CD4-positive, alpha-beta T cell (primary cell): Measurements from ENCODE around the gene STK40. TPM values are rescaled to one million over a fixed set of nuclear protein-coding genes. Genes with fewer than 3 reads are reported as not detected.

Source experiments
- ATAC-seq: fragments of 200-7000 bp; cut with Tn5 transposase; one replicate; pipeline ENCODE4 v1.10.0; 2022; ENCODE audit warnings: mild to moderate bottlenecking; ENCODE audit not compliant: poor library complexity
- CTCF ChIA-PET: fragments of 350-600 bp; sonication (Branson Sonifier 250); formaldehyde crosslinking; loops from one replicate; lab custom pipeline; 2021; ENCODE audit warnings: antibody characterized with exemption, inconsistent platforms; lab: Charles Lee
- POLR2A ChIA-PET: fragments of 350-600 bp; sonication (Branson Sonifier 250); formaldehyde crosslinking; loops from one replicate; lab custom pipeline; 2021; ENCODE audit warnings: antibody characterized with exemption, inconsistent platforms; lab: Charles Lee
- DNase-seq, 14 experiments: peaks; one replicate each; pipeline ENCODE4 v3.0.0-alpha.2; 2013 to 2020; ENCODE audit warnings: mixed read lengths in 2 of 14
- H3K27ac ChIP-seq, 2 donors: one replicate each; pipeline versions ENCODE4 v1.5.1 to v1.7.0; 2013; ENCODE audit warnings: low read length in 2 of 2, low read depth in 1 of 2, mild to moderate bottlenecking in 1 of 2
- H3K27me3 ChIP-seq, 2 experiments: 1 replicate in 1 of 2; 2 replicates in 1 of 2; pipeline versions ENCODE4 v1.6.1 to v1.7.0; 2013; ENCODE audit warnings: low read length in 2 of 2, control low read depth in 1 of 2, mild to moderate bottlenecking in 1 of 2, moderate library complexity in 1 of 2; ENCODE audit not compliant: insufficient read depth in 2 of 2, control insufficient read depth in 1 of 2
- H3K36me3 ChIP-seq: one replicate; pipeline ENCODE4 v1.6.1; 2013; ENCODE audit warnings: low read length, control low read depth; ENCODE audit not compliant: insufficient read depth
- H3K4me1 ChIP-seq: one replicate; pipeline ENCODE4 v1.6.1; 2013; ENCODE audit warnings: low read length, control low read depth; ENCODE audit not compliant: insufficient read depth
- H3K4me3 ChIP-seq: one replicate; pipeline ENCODE4 v1.5.1; 2013; ENCODE audit warnings: mild to moderate bottlenecking, low read length, moderate library complexity
- H3K9me3 ChIP-seq, 2 experiments: 1 replicate in 1 of 2; 2 replicates in 1 of 2; pipeline versions ENCODE4 v1.6.1 to v1.7.0; 2013; ENCODE audit warnings: low read length in 2 of 2, mild to moderate bottlenecking in 2 of 2, control low read depth in 1 of 2, moderate library complexity in 1 of 2; ENCODE audit not compliant: control insufficient read depth in 1 of 2, insufficient read depth in 1 of 2
- H3K27ac Mint-ChIP-seq: one replicate; pipeline ENCODE4 v1.8.0; 2020; ENCODE audit warnings: mixed read lengths
- H3K27me3 Mint-ChIP-seq: one replicate; pipeline ENCODE4 v1.8.0; 2021; ENCODE audit warnings: mixed read lengths
- H3K36me3 Mint-ChIP-seq: one replicate; pipeline ENCODE4 v1.8.0; 2021; ENCODE audit warnings: low read depth, mixed read lengths
- H3K4me1 Mint-ChIP-seq: one replicate; pipeline ENCODE4 v1.8.0; 2021; ENCODE audit warnings: low read depth, mixed read lengths
- H3K4me3 Mint-ChIP-seq: one replicate; pipeline ENCODE4 v1.8.0; 2020; ENCODE audit warnings: mild to moderate bottlenecking, mixed read lengths
- H3K9me3 Mint-ChIP-seq: one replicate; pipeline ENCODE4 v1.8.0; 2020; ENCODE audit warnings: mixed read lengths
- CTCF ChIP-seq: fragments of 200-600 bp; IDR thresholded peaks from one replicate; pipeline ENCODE4 v1.8.0; 2022; ENCODE audit warnings: antibody characterized with exemption, mild to moderate bottlenecking
- intact Hi-C, 2 experiments: fragments of 100-400 bp; cut with DNase I in 1 of 2; cut with micrococcal nuclease in 1 of 2; formaldehyde crosslinking; loops; one replicate each; pipeline versions ENCODE4 v1.15.1 to v1.9.0; 2023 to 2025; cut with DNase I, micrococcal nuclease
- total RNA-seq, 174 experiments: library from RNA in 2 of 174; stranded (reverse) in 2 of 174; gene quantifications; one replicate each; pipeline ENCODE4 v1.2.3 and lab custom pipeline; 2021 to 2026

STK40 gene
- total RNA-seq, 2 experiments from 2014 or later: 17.8 to 20.7 TPM

GRCh38 chr1:36402504-36402890 is 16.8 kb upstream of the STK40 start:
- DNase-seq: no peak
- Mint-ChIP-seq H3K27me3 (no peaks in the 10 kb centered on the region), H3K4me3 (no peak overlapping the region), H3K9me3 (no peaks in the 10 kb centered on the region), H3K27ac (no peak overlapping the region), H3K4me1 (peaks cover 15% of the 10 kb centered on the region), H3K36me3 (peaks cover 4% of the 10 kb centered on the region)
- Histone ChIP-seq H3K4me3 (no peak overlapping the region), H3K4me1 (peaks cover 24% of the 10 kb centered on the region), H3K9me3 (peaks cover 0 to 6% of the 10 kb centered on the region in 2 experiments), H3K27me3 (no peaks in the 10 kb centered on the region), H3K36me3 (no peaks in the 10 kb centered on the region), H3K27ac (no peak overlapping the region)
- intact Hi-C loops: no loop called here
- POLR2A ChIA-PET: no interaction called here
- CTCF ChIA-PET: no interaction called here
- TF ChIP-seq CTCF: no peak
- ATAC-seq: no peak

- H3K27ac Mint-ChIP-seq: no peak overlapping the region
- Histone ChIP-seq H3K27me3 (no peaks in the 10 kb centered on the region), H3K9me3 (peaks cover 0 to 6% of the 10 kb centered on the region in 2 experiments), H3K36me3 (no peaks in the 10 kb centered on the region), H3K4me1 (peaks cover 27% of the 10 kb centered on the region), H3K4me3 (no peak overlapping the region), H3K27ac (no peak overlapping the region)
- H3K4me3 Mint-ChIP-seq: no peak overlapping the region
- POLR2A ChIA-PET: interaction anchor here (1.1 kb wide), 1 partner anchor 18 kb away, joined by 4 read pairs; no protein-coding TSS in a partner anchor
- no peaks in the 10 kb centered on the region for H3K27me3 Mint-ChIP-seq
- H3K9me3 Mint-ChIP-seq: no peaks in the 10 kb centered on the region
- ATAC-seq: no peak
- DNase-seq: no peak
- peaks cover 8% of the 10 kb centered on the region for H3K36me3 Mint-ChIP-seq
- TF ChIP-seq CTCF: no peak
- CTCF ChIA-PET: no interaction called here
- intact Hi-C loops: no loop called here
- peaks cover 18% of the 10 kb centered on the region for H3K4me1 Mint-ChIP-seq
Observed at GRCh38 chr1:36401602-36402503, 16.1 kb upstream of the STK40 start.

GRCh38 chr1:36400825-36401601 is 15.3 kb upstream of the STK40 start:
- Histone ChIP-seq H3K27me3 (no peaks in the 10 kb centered on the region), H3K36me3 (no peaks in the 10 kb centered on the region), H3K4me1 (peaks cover 35% of the 10 kb centered on the region), H3K4me3 (no peak overlapping the region), H3K27ac (no peak overlapping the region), H3K9me3 (peaks cover 0 to 6% of the 10 kb centered on the region in 2 experiments)
- no peaks in the 10 kb centered on the region for H3K9me3 Mint-ChIP-seq
- ChIA-PET CTCF (interaction anchor here (1.5 kb wide), 1 partner anchor 14 kb away, joined by 6 read pairs; no protein-coding TSS in a partner anchor), POLR2A (interaction anchor here (1.1 kb wide), 1 partner anchor 19 kb away, joined by 4 read pairs; no protein-coding TSS in a partner anchor)
- ATAC-seq: no peak
- H3K27me3 Mint-ChIP-seq: no peaks in the 10 kb centered on the region
- peak in 6 of 14 experiments; percentile 22 to 75 (median 44) for DNase-seq
- no peak overlapping the region for H3K4me3 Mint-ChIP-seq
- intact Hi-C loops: no loop called here
- H3K36me3 Mint-ChIP-seq: peaks cover 8% of the 10 kb centered on the region
- TF ChIP-seq CTCF: no peak
- no peak overlapping the region for H3K27ac Mint-ChIP-seq
- H3K4me1 Mint-ChIP-seq: peaks cover 26% of the 10 kb centered on the region
